HL-60 (cell line): Measurements from ENCODE around the gene ADD2.

Experiments used
- DNase-seq, 2 experiments: peaks; one replicate each; pipeline ENCODE4 v3.0.0-alpha.2; 2010 to 2020; ENCODE audit warnings: low read depth in 1 of 2, low spot score in 1 of 2
- H3K27ac ChIP-seq: fragments of 250-450 bp; sonication (Bioruptor Pico); replicated peaks from 2 replicates; pipeline ENCODE4 v1.5.1; 2020; ENCODE audit warnings: mild to moderate bottlenecking, moderate library complexity
- H3K27me3 ChIP-seq: fragments of 250-450 bp; sonication (Bioruptor Pico); 2 replicates; pipeline ENCODE4 v1.5.1; 2021; ENCODE audit warnings: mild to moderate bottlenecking, moderate library complexity; ENCODE audit not compliant: insufficient read depth, poor library complexity, severe bottlenecking
- H3K4me3 ChIP-seq: replicated peaks from 2 replicates; pipeline ENCODE4 v1.5.1; 2011; ENCODE audit warnings: mild to moderate bottlenecking, control low read depth, low read length; ENCODE audit not compliant: insufficient read depth
- GABPA ChIP-seq: IDR thresholded peaks from 2 replicates; pipeline ENCODE4 v1.6.1; 2012; ENCODE audit warnings: low read depth
- POLR2AphosphoS5 ChIP-seq: IDR thresholded peaks from 2 replicates; pipeline ENCODE4 v1.6.1; 2012; ENCODE audit warnings: low read depth
- SPI1 ChIP-seq: IDR thresholded peaks from 2 replicates; pipeline ENCODE4 v1.6.1; 2012; ENCODE audit warnings: low read depth, mild to moderate bottlenecking, borderline replicate concordance
- TF ChIP-seq, protein P1 (sequence below): IDR thresholded peaks from 2 replicates; pipeline ENCODE4 v1.6.1; 2012; ENCODE audit warnings: low read depth; ENCODE audit not compliant: insufficient replicate concordance
- TF ChIP-seq, protein P2 (sequence below): IDR thresholded peaks from one replicate; pipeline ENCODE4 v1.5.1; 2011; ENCODE audit warnings: low read length, control low read depth, inconsistent platforms; ENCODE audit not compliant: insufficient read depth

Gene ADD2

DNA sequence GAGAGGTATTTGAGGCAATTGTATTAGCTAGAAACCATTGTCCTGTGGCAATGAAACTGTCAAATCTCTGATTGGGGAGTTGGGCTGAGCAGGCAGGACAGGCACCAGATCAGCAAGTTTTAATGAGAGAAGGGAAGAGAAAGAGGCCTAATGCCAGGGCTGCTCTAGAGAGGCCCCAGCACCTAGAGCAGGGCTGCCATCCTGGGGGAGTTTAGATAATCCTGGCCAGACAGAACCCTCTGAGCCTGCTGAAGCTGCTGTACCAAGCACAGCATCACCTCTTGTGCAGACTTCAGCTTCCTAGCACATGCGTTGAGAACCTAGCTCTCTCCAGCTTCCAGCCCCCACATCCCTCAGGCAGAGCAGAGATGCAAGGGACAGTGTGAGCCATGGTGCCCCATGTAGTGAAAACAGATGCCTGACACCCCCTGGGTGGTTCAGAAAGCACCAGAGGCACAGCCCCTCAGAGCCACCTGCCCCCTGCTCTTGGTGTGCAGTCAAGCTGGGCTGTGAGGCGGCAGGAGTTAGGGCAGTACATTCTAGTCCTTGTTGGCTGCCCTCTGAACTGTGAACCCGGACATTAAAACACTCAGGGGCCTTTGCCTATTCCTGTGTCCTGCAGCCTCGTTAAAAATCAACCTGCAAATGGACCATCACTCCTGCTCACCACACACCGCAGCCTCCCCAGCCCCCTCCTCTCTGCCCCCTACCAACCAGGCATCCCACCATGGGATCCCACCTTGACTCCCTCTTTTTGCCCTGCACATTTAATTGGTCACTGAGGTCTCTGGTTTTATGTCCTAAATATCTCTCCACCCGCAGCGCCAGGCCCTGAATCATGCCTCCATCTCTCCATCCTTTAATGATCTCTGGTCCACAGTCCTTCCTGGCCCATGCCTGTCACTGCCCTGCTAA lies 52.7 kb downstream of the ADD2 start:
- no peak overlapping the region for H3K27ac ChIP-seq
- TF ChIP-seq POLR2AphosphoS5, result no peak
- TF ChIP-seq, protein P1, sequence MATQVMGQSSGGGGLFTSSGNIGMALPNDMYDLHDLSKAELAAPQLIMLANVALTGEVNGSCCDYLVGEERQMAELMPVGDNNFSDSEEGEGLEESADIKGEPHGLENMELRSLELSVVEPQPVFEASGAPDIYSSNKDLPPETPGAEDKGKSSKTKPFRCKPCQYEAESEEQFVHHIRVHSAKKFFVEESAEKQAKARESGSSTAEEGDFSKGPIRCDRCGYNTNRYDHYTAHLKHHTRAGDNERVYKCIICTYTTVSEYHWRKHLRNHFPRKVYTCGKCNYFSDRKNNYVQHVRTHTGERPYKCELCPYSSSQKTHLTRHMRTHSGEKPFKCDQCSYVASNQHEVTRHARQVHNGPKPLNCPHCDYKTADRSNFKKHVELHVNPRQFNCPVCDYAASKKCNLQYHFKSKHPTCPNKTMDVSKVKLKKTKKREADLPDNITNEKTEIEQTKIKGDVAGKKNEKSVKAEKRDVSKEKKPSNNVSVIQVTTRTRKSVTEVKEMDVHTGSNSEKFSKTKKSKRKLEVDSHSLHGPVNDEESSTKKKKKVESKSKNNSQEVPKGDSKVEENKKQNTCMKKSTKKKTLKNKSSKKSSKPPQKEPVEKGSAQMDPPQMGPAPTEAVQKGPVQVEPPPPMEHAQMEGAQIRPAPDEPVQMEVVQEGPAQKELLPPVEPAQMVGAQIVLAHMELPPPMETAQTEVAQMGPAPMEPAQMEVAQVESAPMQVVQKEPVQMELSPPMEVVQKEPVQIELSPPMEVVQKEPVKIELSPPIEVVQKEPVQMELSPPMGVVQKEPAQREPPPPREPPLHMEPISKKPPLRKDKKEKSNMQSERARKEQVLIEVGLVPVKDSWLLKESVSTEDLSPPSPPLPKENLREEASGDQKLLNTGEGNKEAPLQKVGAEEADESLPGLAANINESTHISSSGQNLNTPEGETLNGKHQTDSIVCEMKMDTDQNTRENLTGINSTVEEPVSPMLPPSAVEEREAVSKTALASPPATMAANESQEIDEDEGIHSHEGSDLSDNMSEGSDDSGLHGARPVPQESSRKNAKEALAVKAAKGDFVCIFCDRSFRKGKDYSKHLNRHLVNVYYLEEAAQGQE, result no peak
- no peak for DNase-seq
- no peak overlapping the region for H3K4me3 ChIP-seq
- peaks cover 4% of the 10 kb centered on the region for H3K27me3 ChIP-seq

- TF ChIP-seq GABPA (no peak), SPI1 (no peak), POLR2AphosphoS5 (no peak)
- TF ChIP-seq, protein P2, sequence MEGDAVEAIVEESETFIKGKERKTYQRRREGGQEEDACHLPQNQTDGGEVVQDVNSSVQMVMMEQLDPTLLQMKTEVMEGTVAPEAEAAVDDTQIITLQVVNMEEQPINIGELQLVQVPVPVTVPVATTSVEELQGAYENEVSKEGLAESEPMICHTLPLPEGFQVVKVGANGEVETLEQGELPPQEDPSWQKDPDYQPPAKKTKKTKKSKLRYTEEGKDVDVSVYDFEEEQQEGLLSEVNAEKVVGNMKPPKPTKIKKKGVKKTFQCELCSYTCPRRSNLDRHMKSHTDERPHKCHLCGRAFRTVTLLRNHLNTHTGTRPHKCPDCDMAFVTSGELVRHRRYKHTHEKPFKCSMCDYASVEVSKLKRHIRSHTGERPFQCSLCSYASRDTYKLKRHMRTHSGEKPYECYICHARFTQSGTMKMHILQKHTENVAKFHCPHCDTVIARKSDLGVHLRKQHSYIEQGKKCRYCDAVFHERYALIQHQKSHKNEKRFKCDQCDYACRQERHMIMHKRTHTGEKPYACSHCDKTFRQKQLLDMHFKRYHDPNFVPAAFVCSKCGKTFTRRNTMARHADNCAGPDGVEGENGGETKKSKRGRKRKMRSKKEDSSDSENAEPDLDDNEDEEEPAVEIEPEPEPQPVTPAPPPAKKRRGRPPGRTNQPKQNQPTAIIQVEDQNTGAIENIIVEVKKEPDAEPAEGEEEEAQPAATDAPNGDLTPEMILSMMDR, result no peak
- TF ChIP-seq, protein P1, result no peak
- no peak overlapping the region for H3K27ac ChIP-seq
- H3K27me3 ChIP-seq, result peaks cover 2% of the 10 kb centered on the region
- H3K4me3 ChIP-seq, result no peak overlapping the region
- DNase-seq, result no peak
These were observed 53.7 kb downstream of the ADD2 start for GRCh38 chr2:70714141-70714905.

- TF ChIP-seq, protein P1, result no peak
- TF ChIP-seq SPI1, result no peak
- no peak for TF ChIP-seq GABPA
- TF ChIP-seq, protein P2, result no peak
- TF ChIP-seq POLR2AphosphoS5, result no peak
These were observed 55.1 kb downstream of the ADD2 start for GRCh38 chr2:70712916-70713315.

More at GRCh38 chr2:70712916-70713315, 55.1 kb downstream of the ADD2 start:
- H3K27me3 ChIP-seq, result peaks cover 2% of the 10 kb centered on the region
- no peak overlapping the region for H3K27ac ChIP-seq
- DNase-seq, result no peak
- no peak overlapping the region for H3K4me3 ChIP-seq
